GM12878 (cell line): ENCODE results near the gene TEC. TPM values are rescaled to one million over a fixed set of nuclear protein-coding genes. Genes with fewer than 3 reads are reported as not detected.

Experiments
- ATAC-seq: fragments of 200-7000 bp; cut with Tn5 transposase; 3 replicates; pipeline ENCODE4 v1.9.1; 2020; ENCODE audit warnings: mild to moderate bottlenecking, moderate library complexity
- BruUV-seq: library from RNA; stranded (reverse); fragments of 400-500 nt; replicated peaks from 2 replicates; lab custom pipeline; 2021; lab: Mats Ljungman, UMichigan
- CTCF ChIA-PET: fragments of 300-600 bp; sonication (Branson Sonifier 250); formaldehyde crosslinking; extraction: SDS; loops from one replicate; lab custom pipeline; 2021; ENCODE audit warnings: inconsistent platforms; lab: Yijun Ruan, JAX
- POLR2A ChIA-PET: fragments of 350-600 bp; formaldehyde crosslinking; extraction: SDS; loops from one replicate; lab custom pipeline; 2021; ENCODE audit warnings: inconsistent platforms; lab: Charles Lee
- RAD21 ChIA-PET: fragments of 300-600 bp; sonication (Branson Sonifier 250); formaldehyde crosslinking; loops from one replicate; lab custom pipeline; 2023; ENCODE audit warnings: antibody characterized with exemption; ENCODE audit not compliant: unreplicated experiment; lab: Charles Lee
- SMC1A ChIA-PET: fragments of 300-600 bp; sonication (Branson Sonifier 250); formaldehyde crosslinking; loops from one replicate; lab custom pipeline; 2023; ENCODE audit not compliant: unreplicated experiment, uncharacterized antibody; lab: Charles Lee
- DNase-seq: peaks from one replicate; pipeline ENCODE4 v3.0.0-alpha.2; 2011; ENCODE audit warnings: low read depth, low spot score
- FAIRE-seq: peaks from 3 replicates; lab custom pipeline; 2011; peaks lifted over from hg19 to GRCh38; lab: Jason Lieb, UNC
- H2AFZ ChIP-seq: 2 replicates; pipeline ENCODE4 v1.6.0; 2011; ENCODE audit warnings: low read depth, low read length, control low read depth; ENCODE audit not compliant: control insufficient read depth
- H3K27ac ChIP-seq: 2 replicates; pipeline ENCODE4 v1.5.1; 2011; ENCODE audit warnings: control low read depth; ENCODE audit not compliant: control insufficient read depth, insufficient read depth
- H3K27me3 ChIP-seq, 2 experiments: replicated peaks in 1 of 2; 2 replicates each; pipeline versions ENCODE4 v1.6.0 to v1.6.1; 2011; ENCODE audit warnings: low read length in 1 of 2; ENCODE audit not compliant: control insufficient read depth in 2 of 2, insufficient read depth in 2 of 2
- H3K36me3 ChIP-seq, 2 experiments: 2 replicates each; pipeline ENCODE4 v1.5.1; 2011; ENCODE audit warnings: low read length in 1 of 2; ENCODE audit not compliant: control insufficient read depth in 2 of 2, insufficient read depth in 2 of 2
- H3K4me1 ChIP-seq: 2 replicates; pipeline ENCODE4 v1.6.1; 2011; ENCODE audit warnings: mild to moderate bottlenecking, low read length, moderate library complexity, mixed read lengths; ENCODE audit not compliant: control insufficient read depth, insufficient read depth
- H3K4me2 ChIP-seq: 2 replicates; pipeline ENCODE4 v1.6.0; 2011; ENCODE audit warnings: control low read depth; ENCODE audit not compliant: control insufficient read depth, insufficient read depth
- H3K4me3 ChIP-seq: fragments of 200-600 bp; sonication (generic); 2 replicates; pipeline ENCODE4 v1.5.1; 2016
- H3K79me2 ChIP-seq: 2 replicates; pipeline ENCODE4 v1.6.0; 2011; ENCODE audit warnings: low read length; ENCODE audit not compliant: control insufficient read depth, insufficient read depth
- H3K9ac ChIP-seq: 2 replicates; pipeline ENCODE4 v1.8.0; 2011; ENCODE audit warnings: low read length, control low read depth, mixed read lengths; ENCODE audit not compliant: control insufficient read depth, insufficient read depth
- H3K9me3 ChIP-seq: replicated peaks from 3 replicates; pipeline ENCODE4 v1.5.1; 2011; ENCODE audit warnings: mild to moderate bottlenecking, low read length; ENCODE audit not compliant: control insufficient read depth, insufficient read depth
- H4K20me1 ChIP-seq: 2 replicates; pipeline ENCODE4 v1.6.0; 2011; ENCODE audit not compliant: control insufficient read depth, insufficient read depth
- RAD51 ChIP-seq: fragments of 450-650 bp; IDR thresholded peaks from 2 replicates; pipeline ENCODE4 v1.6.1; 2016; ENCODE audit warnings: moderate library complexity, mild to moderate bottlenecking, inconsistent platforms
- RELA ChIP-seq: fragments of 450-650 bp; IDR thresholded peaks from 2 replicates; pipeline ENCODE4 v1.8.0; 2014; ENCODE audit warnings: borderline replicate concordance; ENCODE audit not compliant: partially characterized antibody
- RUNX3 ChIP-seq: IDR thresholded peaks from 2 replicates; pipeline ENCODE4 v1.6.1; 2012; ENCODE audit warnings: low read length, inconsistent platforms
- ZNF384 ChIP-seq: IDR thresholded peaks from 2 replicates; pipeline ENCODE4 v1.6.1; 2012; ENCODE audit warnings: low read depth, mild to moderate bottlenecking, low read length, improper control_type of control experiment, borderline replicate concordance
- WGBS: methylation state at CpG from one replicate; pipeline ENCODE4 v1.1.6; 2016; ENCODE audit warnings: low lambda C conversion rate; ENCODE audit not compliant: insufficient replicate concordance, insufficient coverage; ENCODE audit errors: missing lambda C conversion rate; 5-methylcytosine and 5-hydroxymethylcytosine counted together
- in situ Hi-C: fragments of 300-500 bp; cut with MboI; formaldehyde crosslinking; loops from 9 replicates; pipeline ENCODE4 v1.14.3; 2018; ENCODE audit warnings: mixed read lengths
- intact Hi-C: fragments of 100-400 bp; cut with micrococcal nuclease; formaldehyde crosslinking; loops from one replicate; pipeline ENCODE4 v1.14.2; 2022; ENCODE audit not compliant: unreplicated experiment
- polyA plus RNA-seq, 11 experiments: library from polyadenylated mRNA; depleted of rRNA in 4 of 11; unstranded in 6 of 11; stranded (reverse) in 5 of 11; fragments of >200 nt; fragmentation: Nextera tagmentation in 4 of 11; fragmentation: Illumina TruSeq in 1 of 11; extraction: Ambion mirVana in 4 of 11; extraction: Trizol in 1 of 11; gene quantifications; 1 replicate in 1 of 11; 2 replicates in 10 of 11; pipeline versions ENCODE4 v1.2.1 to v1.2.3, GENCODE V29; 2011 to 2016; ENCODE audit warnings: inconsistent platforms in 2 of 11, missing spikeins in 2 of 11, low read depth in 1 of 11
- total RNA-seq, 4 experiments: library from RNA; depleted of rRNA in 3 of 4; stranded (reverse); fragments of >200 nt in 3 of 4; fragmentation: Illumina TruSeq in 1 of 4; extraction: Trizol in 1 of 4; gene quantifications; 2 replicates each; pipeline versions ENCODE4 v1.2.1 to v1.2.3, GENCODE V29; 2013 to 2021
- TF ChIP-seq, protein P1 (sequence below): fragments of 450-650 bp; IDR thresholded peaks from 2 replicates; pipeline ENCODE4 v1.6.1; 2016; ENCODE audit warnings: mild to moderate bottlenecking

Gene TEC
- total and polyA plus RNA-seq, 10 of the 15 experiments (the other 5 are each of a cell fraction or from before 2014, with no cell fraction given) = 7.4 to 27.2 (median 17.1) TPM

DNA sequence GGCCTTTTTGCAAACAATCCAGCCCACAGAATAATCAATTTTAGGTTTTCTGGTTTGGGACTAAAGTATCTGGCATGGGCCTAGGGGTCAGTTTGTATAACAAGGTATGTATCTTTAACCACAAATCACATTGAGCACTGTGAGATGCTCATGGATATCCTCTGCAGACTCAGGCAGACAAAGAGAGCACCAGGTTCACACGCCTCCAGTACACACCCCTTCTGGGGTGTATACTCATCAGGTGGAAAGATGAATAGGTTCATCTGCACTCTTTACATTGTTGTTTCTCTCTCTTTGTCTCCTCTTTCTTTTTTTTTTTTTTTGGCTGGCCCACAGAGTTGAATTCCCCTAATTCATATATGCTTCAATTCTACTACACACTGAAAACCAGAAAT lies 21.1 kb downstream of the TEC start:
- H3K9ac ChIP-seq = peak overlapping the region; percentile 11
- in situ Hi-C loops = no loop called here
- WGBS = 35% methylated on average over 1 of the region's 1 CpG
- ChIA-PET SMC1A (interaction anchor here (0.7 to 3.8 kb wide), 14 partner anchors 11 to 591 kb away, joined by 3 to 36 read pairs (median 5); no protein-coding TSS in a partner anchor), RAD21 (interaction anchor here (1.1 to 3.0 kb wide), 6 partner anchors 11 to 61 kb away, joined by 3 to 15 read pairs (median 8); no protein-coding TSS in a partner anchor), CTCF (interaction anchor here (0.9 to 2.1 kb wide), 5 partner anchors 9 to 50 kb away, joined by 3 to 6 read pairs (median 5); no protein-coding TSS in a partner anchor), POLR2A (interaction anchor here (0.6 to 2.8 kb wide), 12 partner anchors 9 to 503 kb away, joined by 3 to 11 read pairs (median 4); no protein-coding TSS in a partner anchor)
- peaks cover 86% of the 10 kb centered on the region for H3K79me2 ChIP-seq
- peak; percentile 69 for ATAC-seq
- H3K27ac ChIP-seq = peak overlapping the region; percentile 45; the same call in 1 of the 2 replicates
- DNase-seq = no peak
- intact Hi-C loops = no loop called here
- peak overlapping the region; percentile 40 for H3K4me2 ChIP-seq
- TF ChIP-seq, protein P1, sequence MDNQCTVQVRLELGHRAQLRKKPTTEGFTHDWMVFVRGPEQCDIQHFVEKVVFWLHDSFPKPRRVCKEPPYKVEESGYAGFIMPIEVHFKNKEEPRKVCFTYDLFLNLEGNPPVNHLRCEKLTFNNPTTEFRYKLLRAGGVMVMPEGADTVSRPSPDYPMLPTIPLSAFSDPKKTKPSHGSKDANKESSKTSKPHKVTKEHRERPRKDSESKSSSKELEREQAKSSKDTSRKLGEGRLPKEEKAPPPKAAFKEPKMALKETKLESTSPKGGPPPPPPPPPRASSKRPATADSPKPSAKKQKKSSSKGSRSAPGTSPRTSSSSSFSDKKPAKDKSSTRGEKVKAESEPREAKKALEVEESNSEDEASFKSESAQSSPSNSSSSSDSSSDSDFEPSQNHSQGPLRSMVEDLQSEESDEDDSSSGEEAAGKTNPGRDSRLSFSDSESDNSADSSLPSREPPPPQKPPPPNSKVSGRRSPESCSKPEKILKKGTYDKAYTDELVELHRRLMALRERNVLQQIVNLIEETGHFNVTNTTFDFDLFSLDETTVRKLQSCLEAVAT = no peak
- TF ChIP-seq RELA = no peak
- TF ChIP-seq ZNF384 = peak; percentile 65; the same call in 1 of the 2 replicates
- TF ChIP-seq RUNX3 = peak; percentile 38
- TF ChIP-seq RAD51 = no peak
- H4K20me1 ChIP-seq = no peaks in the 10 kb centered on the region
- FAIRE-seq = no peak
- H3K4me1 ChIP-seq = peaks cover 22% of the 10 kb centered on the region
- no peaks in the 10 kb centered on the region for H3K27me3 ChIP-seq
- peaks cover 7% of the 10 kb centered on the region; the same call in 2 of the 3 replicates for H3K9me3 ChIP-seq
- no peak overlapping the region for H3K4me3 ChIP-seq
- no peaks in the 10 kb centered on the region; a peak in 1 of 4 replicates for H3K36me3 ChIP-seq
- no TSS peak for BruUV-seq
- H2AFZ ChIP-seq = no peak overlapping the region
